Progenitor cell of endocrine pancreas (in vitro differentiated cells): ENCODE results near the gene HOXB8. TPM values are rescaled to one million over a fixed set of nuclear protein-coding genes. Genes with fewer than 3 reads are reported as not detected.

ENCODE experiments used
- DNase-seq: peaks from one replicate; pipeline ENCODE4 v3.0.0; 2021; ENCODE audit warnings: low spot score; ENCODE audit not compliant: unreplicated experiment
- H3K27ac Mint-ChIP-seq: 2 replicates; pipeline ENCODE4 v1.8.0; 2021; ENCODE audit warnings: mild to moderate bottlenecking, moderate library complexity, mixed read lengths
- H3K27me3 Mint-ChIP-seq: 2 replicates; pipeline ENCODE4 v1.8.0; 2021; ENCODE audit warnings: mixed read lengths
- H3K36me3 Mint-ChIP-seq: 2 replicates; pipeline ENCODE4 v1.8.0; 2022; ENCODE audit warnings: mixed read lengths; ENCODE audit not compliant: insufficient read depth
- H3K4me1 Mint-ChIP-seq: 2 replicates; pipeline ENCODE4 v1.8.0; 2021; ENCODE audit warnings: low read depth, mixed read lengths
- H3K4me3 Mint-ChIP-seq: 2 replicates; pipeline ENCODE4 v1.8.0; 2021; ENCODE audit warnings: low read depth, mild to moderate bottlenecking, moderate library complexity, mixed read lengths
- H3K9me3 Mint-ChIP-seq: 2 replicates; pipeline ENCODE4 v1.8.0; 2021; ENCODE audit warnings: low read depth, mixed read lengths
- total RNA-seq: library from RNA; stranded (reverse); gene quantifications from 2 replicates; pipeline ENCODE4 v1.2.1, GENCODE V29; 2021
- TF ChIP-seq, protein P1 (sequence below): fragments of 200-600 bp; sonication (generic); IDR thresholded peaks from one replicate; pipeline ENCODE4 v1.5.0; 2021; ENCODE audit warnings: antibody characterized with exemption, mild to moderate bottlenecking; ENCODE audit not compliant: unreplicated experiment

HOXB8 gene
- total RNA-seq, 1 donor from 2014 or later, result 1.1 TPM

DNA sequence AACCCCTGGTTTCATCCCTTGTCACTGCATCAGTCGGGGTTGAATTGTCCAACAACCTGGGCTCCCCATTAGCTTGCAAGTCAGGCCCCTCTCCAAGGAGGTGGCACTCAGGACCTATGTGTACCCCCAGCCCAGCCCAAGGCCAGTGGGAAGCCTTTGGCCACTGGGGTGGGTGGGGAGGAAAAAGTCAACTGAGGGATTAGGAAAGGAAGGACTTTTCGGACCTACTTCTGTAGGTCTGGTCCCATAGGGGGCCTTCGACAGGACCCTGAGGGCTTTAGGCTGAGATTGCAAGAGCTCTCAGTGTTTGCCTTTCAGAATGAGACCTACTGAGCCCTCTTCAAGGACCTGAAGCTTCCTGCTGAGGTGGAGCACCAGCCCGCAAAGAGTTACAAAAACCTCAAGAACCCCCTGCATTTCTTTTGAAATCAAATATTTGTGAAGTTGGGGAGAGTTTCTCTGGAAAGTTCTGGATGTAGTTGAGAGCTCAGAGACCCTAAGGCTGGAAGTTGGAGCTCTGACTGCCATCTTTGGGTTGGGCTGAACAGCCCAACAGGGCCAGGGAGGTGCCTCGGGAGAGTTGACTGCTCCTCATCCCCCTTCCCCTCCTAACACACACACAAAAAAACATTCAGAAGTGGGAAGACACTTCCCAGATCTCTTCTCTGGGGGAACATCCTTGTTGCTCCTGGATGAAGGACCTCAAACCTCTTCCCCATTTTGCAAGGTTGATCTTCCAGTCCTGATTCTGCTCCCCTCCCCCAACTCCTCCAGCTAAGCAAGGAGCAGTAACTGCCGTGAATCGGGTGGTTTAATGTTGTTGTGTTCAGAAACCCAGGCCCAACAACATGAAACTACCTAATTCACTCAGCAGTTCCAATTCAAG lies 16.8 kb upstream of the HOXB8 start:
- no peaks in the 10 kb centered on the region for H3K9me3 Mint-ChIP-seq
- no peaks in the 10 kb centered on the region for H3K4me1 Mint-ChIP-seq
- no peak overlapping the region for H3K27ac Mint-ChIP-seq
- no peaks in the 10 kb centered on the region for H3K36me3 Mint-ChIP-seq
- no peak overlapping the region for H3K4me3 Mint-ChIP-seq
- no peak for DNase-seq
- peaks cover 100% of the 10 kb centered on the region for H3K27me3 Mint-ChIP-seq
- TF ChIP-seq, protein P1, sequence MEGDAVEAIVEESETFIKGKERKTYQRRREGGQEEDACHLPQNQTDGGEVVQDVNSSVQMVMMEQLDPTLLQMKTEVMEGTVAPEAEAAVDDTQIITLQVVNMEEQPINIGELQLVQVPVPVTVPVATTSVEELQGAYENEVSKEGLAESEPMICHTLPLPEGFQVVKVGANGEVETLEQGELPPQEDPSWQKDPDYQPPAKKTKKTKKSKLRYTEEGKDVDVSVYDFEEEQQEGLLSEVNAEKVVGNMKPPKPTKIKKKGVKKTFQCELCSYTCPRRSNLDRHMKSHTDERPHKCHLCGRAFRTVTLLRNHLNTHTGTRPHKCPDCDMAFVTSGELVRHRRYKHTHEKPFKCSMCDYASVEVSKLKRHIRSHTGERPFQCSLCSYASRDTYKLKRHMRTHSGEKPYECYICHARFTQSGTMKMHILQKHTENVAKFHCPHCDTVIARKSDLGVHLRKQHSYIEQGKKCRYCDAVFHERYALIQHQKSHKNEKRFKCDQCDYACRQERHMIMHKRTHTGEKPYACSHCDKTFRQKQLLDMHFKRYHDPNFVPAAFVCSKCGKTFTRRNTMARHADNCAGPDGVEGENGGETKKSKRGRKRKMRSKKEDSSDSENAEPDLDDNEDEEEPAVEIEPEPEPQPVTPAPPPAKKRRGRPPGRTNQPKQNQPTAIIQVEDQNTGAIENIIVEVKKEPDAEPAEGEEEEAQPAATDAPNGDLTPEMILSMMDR, result no peak

DNA sequence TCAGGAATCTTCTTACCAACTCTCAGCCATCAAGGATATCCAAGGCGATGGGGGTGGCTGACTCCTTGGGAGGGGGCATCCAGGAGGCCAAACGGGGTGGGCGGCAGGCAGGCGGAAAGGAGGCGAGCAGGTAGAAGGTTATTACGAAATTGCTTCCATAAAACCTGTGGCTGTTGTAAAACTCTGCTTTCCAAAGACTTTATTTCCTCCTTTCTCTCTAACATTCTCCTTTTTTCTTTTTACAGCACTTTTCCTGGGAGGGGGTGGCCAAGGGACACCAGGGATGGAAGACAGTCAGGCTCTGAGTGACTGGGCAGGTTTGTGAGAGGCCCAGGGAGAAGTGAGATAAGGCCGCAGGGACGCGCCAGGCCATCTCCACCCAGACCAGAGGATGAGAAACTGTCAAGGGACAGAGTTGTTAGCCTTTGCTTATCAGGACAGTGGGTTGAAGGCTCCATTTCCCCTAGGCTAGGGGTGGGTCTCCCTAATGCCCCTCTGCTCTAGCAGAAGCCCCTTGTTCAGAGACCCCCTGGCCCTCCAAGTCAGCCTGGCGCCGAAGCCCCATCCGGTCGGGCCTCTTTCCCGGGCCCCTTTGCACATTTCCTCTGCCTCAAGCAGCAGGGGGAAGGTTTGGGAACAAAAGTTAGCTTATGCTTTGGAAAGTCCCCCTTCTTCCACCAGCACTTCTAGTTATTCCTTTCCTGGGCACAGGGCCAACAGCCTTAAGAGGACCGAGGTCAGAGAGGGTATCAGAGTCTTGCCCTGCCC lies 16.0 kb upstream of the HOXB8 start:
- TF ChIP-seq, protein P1, result no peak
- Mint-ChIP-seq H3K4me1 (peaks cover 1% of the 10 kb centered on the region), H3K27ac (no peak overlapping the region), H3K36me3 (no peaks in the 10 kb centered on the region), H3K9me3 (no peaks in the 10 kb centered on the region), H3K4me3 (no peak overlapping the region), H3K27me3 (peaks cover 100% of the 10 kb centered on the region)
- no peak for DNase-seq

DNA sequence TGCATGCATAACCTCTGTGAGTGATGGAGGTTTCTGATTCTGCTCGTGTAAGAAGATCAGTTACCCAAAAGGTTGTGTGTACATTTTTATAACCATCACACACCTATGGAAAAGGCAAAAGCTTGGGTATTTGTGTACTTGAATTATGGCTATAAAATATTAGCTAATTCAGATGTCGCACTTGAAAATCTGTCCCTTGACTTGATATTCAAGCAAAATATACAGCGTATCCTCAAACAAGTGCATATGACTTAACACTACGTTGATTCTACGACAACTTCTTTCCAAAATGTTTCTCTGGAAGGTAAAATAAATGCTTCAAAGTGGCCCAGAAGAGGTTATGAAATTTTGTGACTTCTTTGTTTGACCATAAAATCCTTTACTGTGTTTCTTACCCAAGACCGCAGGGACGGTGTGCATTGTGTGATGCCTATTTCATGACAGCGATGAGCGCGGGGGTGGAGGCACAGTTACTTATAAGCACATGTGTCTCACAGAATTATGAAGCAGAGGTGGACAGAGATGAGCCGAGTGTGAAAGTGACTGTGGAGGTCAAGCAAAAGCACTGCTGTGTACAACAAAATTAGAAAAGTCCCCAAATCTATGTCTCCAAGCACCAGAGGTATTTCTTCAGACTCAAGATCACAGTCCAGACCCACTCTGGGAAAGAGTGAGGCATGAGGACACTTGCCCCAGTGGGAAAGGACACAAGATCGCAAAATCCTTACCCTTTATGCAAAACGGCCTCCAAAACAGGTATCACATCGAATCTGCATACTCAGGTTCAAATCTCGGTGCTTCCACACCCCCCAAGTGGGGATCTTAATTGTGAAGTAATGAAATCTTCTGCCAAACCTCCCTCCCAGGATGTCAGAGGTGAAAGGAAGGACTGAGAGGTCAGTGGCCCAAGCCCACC lies 15.2 kb upstream of the HOXB8 start:
- H3K4me1 Mint-ChIP-seq, result peaks cover 4% of the 10 kb centered on the region
- no peaks in the 10 kb centered on the region for H3K36me3 Mint-ChIP-seq
- no peak overlapping the region for H3K27ac Mint-ChIP-seq
- DNase-seq, result no peak
- TF ChIP-seq, protein P1, result no peak
- no peak overlapping the region for H3K4me3 Mint-ChIP-seq
- no peaks in the 10 kb centered on the region for H3K9me3 Mint-ChIP-seq
- H3K27me3 Mint-ChIP-seq, result peaks cover 99% of the 10 kb centered on the region

DNA sequence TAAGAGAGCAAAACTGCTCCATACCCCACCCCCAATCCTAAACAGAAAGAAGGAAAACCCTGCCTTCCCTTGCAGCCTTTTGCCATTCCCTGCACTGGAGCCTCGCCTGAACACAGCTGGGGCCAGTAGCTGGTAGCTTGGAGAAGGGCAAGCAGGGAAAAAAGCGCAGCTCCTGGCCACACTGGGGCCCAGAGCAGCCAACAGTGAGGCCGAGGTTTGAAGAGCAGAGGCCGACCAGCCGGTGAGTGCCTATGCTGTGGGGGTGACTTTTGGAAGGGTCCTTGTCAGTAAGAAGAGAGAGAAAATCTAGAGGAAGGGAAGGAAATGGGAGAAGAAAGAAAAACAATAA lies 14.3 kb upstream of the HOXB8 start:
- H3K36me3 Mint-ChIP-seq, result no peaks in the 10 kb centered on the region
- peaks cover 93% of the 10 kb centered on the region for H3K27me3 Mint-ChIP-seq
- TF ChIP-seq, protein P1, result no peak
- H3K27ac Mint-ChIP-seq, result no peak overlapping the region
- peaks cover 4% of the 10 kb centered on the region for H3K4me1 Mint-ChIP-seq
- H3K9me3 Mint-ChIP-seq, result no peaks in the 10 kb centered on the region
- H3K4me3 Mint-ChIP-seq, result no peak overlapping the region
- DNase-seq, result no peak
